ENCODE data around the gene EIF2S1.

DNA sequence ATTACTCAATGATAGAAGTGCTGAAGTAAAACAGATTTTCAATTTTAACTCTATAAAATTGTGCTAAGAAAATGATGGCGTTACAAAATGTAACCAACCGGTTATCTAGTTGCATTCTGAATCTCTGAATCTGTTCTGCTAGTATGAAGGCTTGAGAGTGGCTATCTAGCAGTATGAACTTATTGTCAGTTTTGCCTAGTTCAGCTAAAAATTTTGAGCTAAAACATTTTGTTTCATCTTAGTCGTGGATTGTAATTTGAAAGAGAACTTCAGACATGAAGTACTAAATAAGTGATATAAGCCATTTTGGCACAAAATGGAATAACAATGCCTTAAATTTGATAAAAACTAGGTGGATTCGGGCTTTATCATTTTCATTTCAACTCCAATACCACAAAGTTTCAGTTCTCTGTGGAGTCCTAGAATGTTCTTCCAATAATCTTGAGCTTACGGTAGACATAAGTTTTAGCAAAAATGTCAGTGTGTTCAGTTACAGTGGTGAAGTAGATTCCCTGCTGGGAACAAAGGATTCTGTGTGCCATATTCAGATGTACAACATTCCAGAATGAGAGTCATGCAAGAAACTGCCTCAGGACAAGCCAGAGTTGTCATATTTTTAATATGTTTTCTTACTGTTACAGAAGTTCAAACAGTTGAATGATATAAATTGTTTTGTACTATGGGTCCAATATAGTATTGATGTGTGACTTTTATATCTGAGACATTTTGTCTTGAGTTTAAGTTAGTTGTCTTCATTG, 28.6 kb upstream of the EIF2S1 start:
- TF ChIP-seq POLR2A (IDR thresholded peaks at IDR 0.05) = no peak
- TF ChIP-seq, protein P1, sequence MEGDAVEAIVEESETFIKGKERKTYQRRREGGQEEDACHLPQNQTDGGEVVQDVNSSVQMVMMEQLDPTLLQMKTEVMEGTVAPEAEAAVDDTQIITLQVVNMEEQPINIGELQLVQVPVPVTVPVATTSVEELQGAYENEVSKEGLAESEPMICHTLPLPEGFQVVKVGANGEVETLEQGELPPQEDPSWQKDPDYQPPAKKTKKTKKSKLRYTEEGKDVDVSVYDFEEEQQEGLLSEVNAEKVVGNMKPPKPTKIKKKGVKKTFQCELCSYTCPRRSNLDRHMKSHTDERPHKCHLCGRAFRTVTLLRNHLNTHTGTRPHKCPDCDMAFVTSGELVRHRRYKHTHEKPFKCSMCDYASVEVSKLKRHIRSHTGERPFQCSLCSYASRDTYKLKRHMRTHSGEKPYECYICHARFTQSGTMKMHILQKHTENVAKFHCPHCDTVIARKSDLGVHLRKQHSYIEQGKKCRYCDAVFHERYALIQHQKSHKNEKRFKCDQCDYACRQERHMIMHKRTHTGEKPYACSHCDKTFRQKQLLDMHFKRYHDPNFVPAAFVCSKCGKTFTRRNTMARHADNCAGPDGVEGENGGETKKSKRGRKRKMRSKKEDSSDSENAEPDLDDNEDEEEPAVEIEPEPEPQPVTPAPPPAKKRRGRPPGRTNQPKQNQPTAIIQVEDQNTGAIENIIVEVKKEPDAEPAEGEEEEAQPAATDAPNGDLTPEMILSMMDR (IDR thresholded peaks at IDR 0.05) = no peak
